ENCODE measurements around the gene UBE3A.

Gene UBE3A

GRCh38 chr15:25403771-25404170, 35.1 kb downstream of the UBE3A start:
- no peak for DNase-seq (ENCODE audit: low read depth in 2 of 2)

DNA sequence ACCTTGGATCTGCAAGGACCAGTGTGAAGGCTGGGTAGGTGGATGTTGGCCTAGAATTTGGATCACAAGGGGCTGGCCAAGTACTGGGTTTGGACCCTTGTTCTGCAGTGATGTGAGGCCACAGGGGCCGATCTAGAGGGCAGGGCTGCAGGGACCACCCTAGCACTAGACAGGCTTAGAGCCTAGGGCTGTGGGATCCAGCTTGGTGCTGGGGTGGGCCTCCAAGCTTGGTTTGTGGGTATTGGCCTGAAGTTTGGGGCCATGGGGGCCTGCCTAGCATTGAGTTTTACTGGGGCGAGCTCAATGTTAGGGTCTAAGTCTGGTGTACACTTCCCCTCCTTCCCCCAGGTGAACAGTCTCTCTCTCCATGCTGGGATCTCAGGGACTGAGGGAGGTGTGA, 36.5 kb downstream of the UBE3A start:
- DNase-seq (ENCODE audit: low read depth in 2 of 2) = no peak

DNA sequence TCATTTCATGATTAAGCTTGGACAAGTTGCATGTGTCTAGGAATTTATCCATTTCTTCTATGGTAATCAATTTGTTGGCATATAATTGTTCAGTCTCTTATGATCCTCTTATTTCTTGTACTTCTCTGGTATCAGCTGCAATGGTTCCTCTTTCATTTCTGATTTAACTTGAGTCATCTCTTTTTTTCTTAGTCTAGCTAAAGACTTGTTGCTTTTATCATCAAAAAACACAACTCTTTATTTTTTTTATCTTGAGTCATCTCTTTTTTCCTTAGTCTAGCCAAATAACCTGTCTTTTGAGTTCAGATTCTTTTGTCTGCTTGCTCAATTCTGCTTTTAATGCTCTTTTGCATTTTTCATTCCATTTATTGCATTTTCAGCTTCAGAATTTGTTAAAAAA, 37.3 kb downstream of the UBE3A start:
- DNase-seq (ENCODE audit: low read depth in 2 of 2) = no peak

- no peak for DNase-seq (ENCODE audit: low read depth in 2 of 2)
These were observed 41.7 kb downstream of the UBE3A start for GRCh38 chr15:25397100-25397499.

DNA sequence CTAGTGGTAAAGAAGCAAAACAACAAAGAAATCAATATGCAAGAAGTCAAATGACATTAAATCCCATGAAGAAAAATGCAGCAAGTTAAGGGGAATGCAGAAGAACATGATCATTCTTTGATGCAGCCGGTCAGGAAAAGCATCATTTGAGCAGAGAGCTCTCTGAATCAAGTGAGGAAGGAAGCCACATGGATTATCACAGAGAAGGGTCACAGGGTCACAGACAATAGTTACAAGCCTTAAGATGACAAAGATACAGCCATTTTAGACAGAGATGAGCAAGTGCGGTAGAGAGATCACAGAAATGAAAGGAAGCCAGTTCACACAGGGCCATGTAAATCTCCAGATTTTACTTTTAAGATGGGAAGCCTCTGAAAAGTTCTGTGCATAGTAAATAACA, 43.9 kb downstream of the UBE3A start:
- no peak for DNase-seq (ENCODE audit: low read depth in 2 of 2)

DNA sequence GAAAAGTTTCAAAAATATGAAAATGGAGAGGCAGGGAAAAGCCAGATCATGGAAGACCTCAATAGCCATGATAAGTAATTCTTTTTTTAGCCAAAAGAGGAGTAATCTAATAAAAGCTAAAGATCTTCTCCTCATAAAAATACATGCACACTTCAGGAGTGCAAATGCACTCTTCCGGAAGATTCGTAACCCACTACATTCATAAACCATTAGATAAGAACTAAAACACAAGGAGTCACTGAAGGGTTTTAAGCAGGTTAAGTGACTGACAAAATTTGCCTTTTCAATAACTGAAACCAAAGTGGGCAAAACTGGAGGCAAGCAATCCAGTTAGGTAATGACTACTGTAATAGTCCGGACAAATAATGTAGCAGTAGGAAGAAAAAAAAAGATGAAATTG, 46.0 kb downstream of the UBE3A start:
- no peak for DNase-seq (ENCODE audit: low read depth in 2 of 2)

DNA sequence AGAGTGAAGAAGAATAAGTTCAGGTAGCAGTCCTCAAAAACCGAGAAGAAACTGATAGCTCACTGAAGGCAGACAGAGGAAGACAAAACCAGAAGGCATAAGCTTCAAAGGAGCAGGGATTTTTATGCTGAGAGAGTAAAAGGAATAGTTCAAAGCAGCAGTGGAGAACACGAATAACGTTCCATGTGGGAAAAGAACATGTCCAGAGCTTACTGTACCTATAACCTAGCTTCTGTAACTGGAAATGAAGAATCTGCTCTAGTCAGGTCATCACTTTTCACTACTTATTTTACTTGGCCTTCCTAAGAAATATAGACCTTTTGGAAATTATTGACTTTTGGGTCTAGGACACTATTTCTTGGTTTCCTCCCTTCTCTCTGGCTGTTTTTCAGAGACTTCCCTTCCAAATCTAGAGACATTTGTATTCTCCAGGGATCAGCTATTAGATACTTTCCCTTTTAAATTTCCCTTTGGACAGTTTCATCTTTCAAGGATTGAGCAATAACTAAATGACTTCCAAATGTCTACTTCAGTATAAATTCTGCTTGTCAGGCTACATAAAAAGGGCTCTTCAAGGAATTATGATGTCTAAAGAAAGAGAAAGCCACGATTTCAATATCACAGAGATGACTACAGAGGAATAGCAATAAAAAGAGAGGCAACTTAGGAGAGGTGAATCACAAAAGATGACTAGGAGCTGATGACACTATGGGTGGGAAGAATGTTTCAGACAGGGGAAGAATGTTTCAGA, 46.7 kb downstream of the UBE3A start:
- no peak for DNase-seq (ENCODE audit: low read depth in 2 of 2)

GRCh38 chr15:25385986-25386385, 52.8 kb downstream of the UBE3A start:
- DNase-seq (ENCODE audit: low read depth in 2 of 2) = no peak

- no peak for DNase-seq (ENCODE audit: low read depth in 2 of 2)
These were observed 57.2 kb downstream of the UBE3A start for GRCh38 chr15:25381579-25381978.

- no peak for DNase-seq (ENCODE audit: low read depth in 2 of 2)
These were observed 60.3 kb downstream of the UBE3A start for GRCh38 chr15:25378501-25378901.

GRCh38 chr15:25375557-25375956, 63.3 kb downstream of the UBE3A start:
- DNase-seq (ENCODE audit: low read depth in 2 of 2) = no peak

GRCh38 chr15:25374143-25374542, 64.7 kb downstream of the UBE3A start:
- DNase-seq (ENCODE audit: low read depth in 2 of 2) = no peak

- no peak for DNase-seq (ENCODE audit: low read depth in 2 of 2)
These were observed 66.5 kb downstream of the UBE3A start for GRCh38 chr15:25372298-25372697.

GRCh38 chr15:25368850-25369249, 70.0 kb downstream of the UBE3A start:
- no peak for DNase-seq (ENCODE audit: low read depth in 2 of 2)

- no peak for DNase-seq (ENCODE audit: low read depth in 2 of 2)
These were observed 72.8 kb downstream of the UBE3A start for GRCh38 chr15:25366058-25366457.

- DNase-seq (ENCODE audit: low read depth in 2 of 2) = no peak
These were observed 76.3 kb downstream of the UBE3A start for GRCh38 chr15:25362545-25362944.

DNA sequence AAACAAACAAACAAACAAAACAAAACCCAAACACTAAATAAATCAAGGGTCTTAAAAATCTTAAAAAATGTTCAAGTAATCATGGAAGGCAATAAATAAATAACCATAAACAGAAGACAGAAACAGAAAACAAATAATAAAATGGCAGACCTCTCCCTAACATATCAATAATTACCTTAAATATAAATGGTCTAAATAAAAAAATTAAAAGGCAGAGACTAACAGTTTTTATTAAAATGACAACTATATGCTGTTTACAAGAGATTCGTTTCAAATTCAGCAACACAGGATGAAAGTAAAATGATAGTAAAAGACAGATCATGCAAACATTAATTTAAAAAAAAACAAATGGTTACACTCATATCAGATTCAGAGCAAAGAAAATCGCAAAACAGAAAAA, 91.1 kb downstream of the UBE3A start:
- no peak for DNase-seq (ENCODE audit: low read depth in 2 of 2)

DNA sequence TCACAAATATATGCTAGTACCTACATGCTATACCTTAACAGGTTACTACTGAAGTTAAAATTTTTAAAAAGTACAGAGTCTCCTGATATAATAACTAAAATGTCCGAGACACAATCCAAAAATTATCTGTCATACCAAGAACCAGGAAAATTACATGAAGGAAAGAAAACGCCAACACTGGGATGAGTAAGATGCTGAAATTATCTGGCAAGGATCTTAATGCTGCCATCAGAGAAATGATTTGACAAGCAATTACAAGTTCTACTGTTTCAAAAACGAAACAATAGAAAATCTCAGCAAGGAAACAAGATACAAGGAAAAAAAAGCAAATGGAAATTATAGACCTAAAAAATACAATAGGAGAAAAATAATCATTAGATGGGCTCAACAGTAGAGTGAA, 92.5 kb downstream of the UBE3A start:
- no peak for DNase-seq (ENCODE audit: low read depth in 2 of 2)

- DNase-seq (ENCODE audit: low read depth in 2 of 2) = no peak
These were observed 92.9 kb downstream of the UBE3A start for GRCh38 chr15:25345943-25346342.

DNA sequence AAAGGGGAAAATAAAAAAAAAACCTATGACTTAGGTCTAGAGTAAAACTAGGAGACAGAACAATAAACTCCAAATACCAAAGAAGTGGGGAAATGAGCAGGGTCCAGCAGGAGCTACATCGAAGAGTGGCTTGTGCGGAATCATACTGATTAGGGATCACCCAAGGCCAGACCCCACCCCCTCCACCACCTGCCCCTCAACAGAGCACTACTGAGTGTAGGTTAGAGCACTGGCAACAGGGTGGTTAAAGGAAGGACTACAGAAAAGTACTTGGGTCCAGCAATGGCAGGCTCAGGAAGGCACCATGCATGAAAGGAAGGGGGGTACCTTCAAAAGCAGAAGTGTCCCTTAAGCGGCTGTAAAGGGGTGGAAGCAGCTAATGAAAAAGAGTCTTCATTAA, 96.2 kb downstream of the UBE3A start:
- no peak for DNase-seq (ENCODE audit: low read depth in 2 of 2)

DNA sequence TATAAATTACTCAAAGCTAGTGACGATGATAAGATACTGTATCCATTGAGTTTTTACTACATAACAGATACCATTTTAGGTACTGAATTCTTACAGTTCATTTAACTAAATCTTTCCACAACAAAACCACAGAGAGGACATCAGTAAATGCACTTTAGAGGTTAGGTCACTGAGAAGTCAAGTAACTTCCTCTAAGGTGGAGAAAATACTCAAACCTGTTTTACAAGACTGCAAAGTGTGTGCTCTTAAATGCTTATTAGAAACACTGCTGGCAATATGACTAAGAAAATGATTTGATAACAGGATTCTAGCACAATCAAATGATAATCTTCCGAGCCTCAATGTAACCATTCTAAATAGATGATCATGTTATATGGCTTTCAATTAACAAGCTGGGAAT, 99.4 kb downstream of the UBE3A start:
- DNase-seq (ENCODE audit: low read depth in 2 of 2) = no peak

DNA sequence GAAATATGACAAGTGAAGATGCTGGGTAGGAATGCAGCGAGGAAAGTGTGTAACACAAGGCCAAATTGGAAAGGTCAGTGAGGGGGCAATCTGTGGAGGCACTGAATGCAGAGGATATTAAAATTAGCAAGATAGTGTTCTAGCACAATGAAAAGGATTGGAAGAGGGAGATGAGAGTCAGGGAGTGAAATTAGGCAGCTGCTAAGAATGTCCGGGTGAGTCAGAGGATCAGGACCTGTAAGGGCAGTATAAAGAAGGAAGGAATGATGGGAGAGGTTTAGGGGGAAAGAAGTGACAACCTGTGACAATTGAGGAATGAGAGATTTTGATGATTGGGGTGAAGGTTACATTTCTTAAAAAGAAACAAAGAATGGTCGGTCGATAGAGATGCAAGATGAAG, 103.5 kb downstream of the UBE3A start:
- DNase-seq (ENCODE audit: low read depth in 2 of 2) = no peak

DNA sequence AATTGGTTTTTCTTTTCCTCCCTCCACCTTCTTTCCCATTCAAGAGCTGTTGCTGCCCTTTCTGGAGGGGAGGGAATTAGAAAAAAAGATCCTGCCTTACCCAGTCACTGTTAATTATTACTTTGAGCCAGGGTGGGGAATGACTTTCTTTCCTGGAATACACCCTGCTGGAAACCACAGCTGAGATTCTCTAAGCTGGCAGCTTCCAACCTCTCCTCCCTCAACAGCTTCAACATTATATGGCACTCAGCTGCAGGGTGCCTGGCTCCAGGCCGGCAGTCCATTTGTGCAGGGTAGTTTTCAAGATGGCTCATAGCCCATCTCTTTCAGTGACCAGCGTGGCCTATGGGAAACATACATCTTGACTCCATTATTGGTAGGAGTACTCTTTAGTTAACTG, 105.8 kb downstream of the UBE3A start:
- DNase-seq (ENCODE audit: low read depth in 2 of 2) = no peak

DNA sequence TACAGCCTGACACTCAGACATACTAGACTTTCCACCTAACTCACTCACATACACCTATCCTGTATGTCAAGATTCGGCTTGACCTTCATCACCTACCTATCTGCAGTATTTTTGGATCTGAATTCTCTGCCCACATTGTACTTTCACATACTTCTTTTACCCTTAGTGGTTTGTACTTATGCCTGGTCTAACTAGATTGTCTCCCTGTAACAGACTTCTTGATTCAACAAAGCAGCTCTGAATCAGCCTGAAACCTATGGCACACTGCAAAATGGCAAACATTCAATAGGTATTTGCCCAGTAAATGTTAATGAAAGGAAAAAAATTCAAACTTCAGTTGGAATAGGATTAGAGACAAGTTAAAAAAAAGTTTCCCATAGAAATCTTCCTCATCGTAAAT, 106.5 kb downstream of the UBE3A start:
- no peak for DNase-seq (ENCODE audit: low read depth in 2 of 2)
